Parathyroid adenoma (tissue), 2 donors: ENCODE results near the gene MSANTD1.

Experiments used
- H2AFZ ChIP-seq: fragments of 300-600 bp; sonication (generic); one replicate; pipeline ENCODE4 v1.7.0; 2017; ENCODE audit warnings: antibody characterized with exemption, mild to moderate bottlenecking
- H3K27ac ChIP-seq: fragments of 300-600 bp; sonication (generic); one replicate; pipeline ENCODE4 v1.7.0; 2017
- H3K27me3 ChIP-seq: fragments of 300-600 bp; sonication (generic); one replicate; pipeline ENCODE4 v1.7.0; 2017; ENCODE audit warnings: low read length; ENCODE audit not compliant: control insufficient read depth, insufficient read depth
- H3K36me3 ChIP-seq: fragments of 300-600 bp; sonication (generic); one replicate; pipeline ENCODE4 v1.7.0; 2017; ENCODE audit warnings: low read length; ENCODE audit not compliant: control insufficient read depth, insufficient read depth
- H3K4me1 ChIP-seq: fragments of 300-600 bp; sonication (generic); one replicate; pipeline ENCODE4 v1.7.0; 2017; ENCODE audit warnings: control low read depth
- H3K4me2 ChIP-seq: fragments of 300-600 bp; sonication (generic); one replicate; pipeline ENCODE4 v1.7.0; 2017; ENCODE audit warnings: low read length
- H3K4me3 ChIP-seq: fragments of 300-600 bp; sonication (generic); one replicate; pipeline ENCODE4 v1.7.0; 2017; ENCODE audit warnings: low read depth, low read length
- H3K79me2 ChIP-seq: fragments of 300-600 bp; sonication (generic); one replicate; pipeline ENCODE4 v1.7.0; 2017; ENCODE audit warnings: control low read depth
- H3K9ac ChIP-seq: fragments of 300-600 bp; sonication (generic); one replicate; pipeline ENCODE4 v1.7.0; 2017; ENCODE audit warnings: mild to moderate bottlenecking
- H3K9me3 ChIP-seq: fragments of 300-600 bp; sonication (generic); one replicate; pipeline ENCODE4 v1.7.0; 2017; ENCODE audit warnings: low read length; ENCODE audit not compliant: control insufficient read depth
- TF ChIP-seq, protein P1 (sequence below): fragments of 300-600 bp; sonication (generic); IDR thresholded peaks from one replicate; pipeline ENCODE4 v1.7.0; 2017; ENCODE audit warnings: antibody characterized with exemption, mild to moderate bottlenecking
- donor health status: primary hyperparathyroidism.

Gene MSANTD1

DNA sequence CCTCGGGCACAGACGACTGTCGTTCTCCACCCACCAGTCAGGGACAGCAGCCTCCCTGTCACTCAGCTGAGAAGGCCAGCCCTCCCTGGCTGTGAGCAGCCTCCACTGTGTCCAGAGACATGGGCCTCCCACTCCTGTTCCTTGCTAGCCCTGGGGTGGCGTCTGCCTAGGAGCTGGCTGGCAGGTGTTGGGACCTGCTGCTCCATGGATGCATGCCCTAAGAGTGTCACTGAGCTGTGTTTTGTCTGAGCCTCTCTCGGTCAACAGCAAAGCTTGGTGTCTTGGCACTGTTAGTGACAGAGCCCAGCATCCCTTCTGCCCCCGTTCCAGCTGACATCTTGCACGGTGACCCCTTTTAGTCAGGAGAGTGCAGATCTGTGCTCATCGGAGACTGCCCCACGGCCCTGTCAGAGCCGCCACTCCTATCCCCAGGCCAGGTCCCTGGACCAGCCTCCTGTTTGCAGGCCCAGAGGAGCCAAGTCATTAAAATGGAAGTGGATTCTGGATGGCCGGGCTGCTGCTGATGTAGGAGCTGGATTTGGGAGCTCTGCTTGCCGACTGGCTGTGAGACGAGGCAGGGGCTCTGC is 7.9 kb upstream of the MSANTD1 start:
- no peak overlapping the region for H3K4me2 ChIP-seq
- TF ChIP-seq, protein P1, sequence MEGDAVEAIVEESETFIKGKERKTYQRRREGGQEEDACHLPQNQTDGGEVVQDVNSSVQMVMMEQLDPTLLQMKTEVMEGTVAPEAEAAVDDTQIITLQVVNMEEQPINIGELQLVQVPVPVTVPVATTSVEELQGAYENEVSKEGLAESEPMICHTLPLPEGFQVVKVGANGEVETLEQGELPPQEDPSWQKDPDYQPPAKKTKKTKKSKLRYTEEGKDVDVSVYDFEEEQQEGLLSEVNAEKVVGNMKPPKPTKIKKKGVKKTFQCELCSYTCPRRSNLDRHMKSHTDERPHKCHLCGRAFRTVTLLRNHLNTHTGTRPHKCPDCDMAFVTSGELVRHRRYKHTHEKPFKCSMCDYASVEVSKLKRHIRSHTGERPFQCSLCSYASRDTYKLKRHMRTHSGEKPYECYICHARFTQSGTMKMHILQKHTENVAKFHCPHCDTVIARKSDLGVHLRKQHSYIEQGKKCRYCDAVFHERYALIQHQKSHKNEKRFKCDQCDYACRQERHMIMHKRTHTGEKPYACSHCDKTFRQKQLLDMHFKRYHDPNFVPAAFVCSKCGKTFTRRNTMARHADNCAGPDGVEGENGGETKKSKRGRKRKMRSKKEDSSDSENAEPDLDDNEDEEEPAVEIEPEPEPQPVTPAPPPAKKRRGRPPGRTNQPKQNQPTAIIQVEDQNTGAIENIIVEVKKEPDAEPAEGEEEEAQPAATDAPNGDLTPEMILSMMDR, result no peak
- H3K79me2 ChIP-seq, result no peaks in the 10 kb centered on the region
- no peaks in the 10 kb centered on the region for H3K9me3 ChIP-seq
- no peak overlapping the region for H3K27ac ChIP-seq
- H3K27me3 ChIP-seq, result no peaks in the 10 kb centered on the region
- no peaks in the 10 kb centered on the region for H3K36me3 ChIP-seq
- H3K4me1 ChIP-seq, result no peaks in the 10 kb centered on the region
- no peak overlapping the region for H3K4me3 ChIP-seq
- H3K9ac ChIP-seq, result no peak overlapping the region
- no peak overlapping the region for H2AFZ ChIP-seq

DNA sequence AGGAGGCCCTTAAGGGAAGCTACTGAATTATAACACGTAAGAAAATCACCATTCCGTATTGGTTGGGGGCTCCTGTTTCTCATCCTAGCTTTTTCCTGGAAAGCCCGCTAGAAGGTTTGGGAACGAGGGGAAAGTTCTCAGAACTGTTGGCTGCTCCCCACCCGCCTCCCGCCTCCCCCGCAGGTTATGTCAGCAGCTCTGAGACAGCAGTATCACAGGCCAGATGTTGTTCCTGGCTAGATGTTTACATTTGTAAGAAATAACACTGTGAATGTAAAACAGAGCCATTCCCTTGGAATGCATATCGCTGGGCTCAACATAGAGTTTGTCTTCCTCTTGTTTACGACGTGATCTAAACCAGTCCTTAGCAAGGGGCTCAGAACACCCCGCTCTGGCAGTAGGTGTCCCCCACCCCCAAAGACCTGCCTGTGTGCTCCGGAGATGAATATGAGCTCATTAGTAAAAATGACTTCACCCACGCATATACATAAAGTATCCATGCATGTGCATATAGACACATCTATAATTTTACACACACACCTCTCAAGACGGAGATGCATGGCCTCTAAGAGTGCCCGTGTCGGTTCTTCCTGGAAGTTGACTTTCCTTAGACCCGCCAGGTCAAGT is 6.9 kb upstream of the MSANTD1 start:
- TF ChIP-seq, protein P1, result no peak
- Histone ChIP-seq H3K36me3 (no peaks in the 10 kb centered on the region), H3K27ac (no peak overlapping the region), H3K9me3 (no peaks in the 10 kb centered on the region), H2AFZ (no peak overlapping the region), H3K4me1 (no peaks in the 10 kb centered on the region), H3K27me3 (no peaks in the 10 kb centered on the region), H3K79me2 (no peaks in the 10 kb centered on the region), H3K4me3 (no peak overlapping the region), H3K4me2 (no peak overlapping the region), H3K9ac (no peak overlapping the region)

DNA sequence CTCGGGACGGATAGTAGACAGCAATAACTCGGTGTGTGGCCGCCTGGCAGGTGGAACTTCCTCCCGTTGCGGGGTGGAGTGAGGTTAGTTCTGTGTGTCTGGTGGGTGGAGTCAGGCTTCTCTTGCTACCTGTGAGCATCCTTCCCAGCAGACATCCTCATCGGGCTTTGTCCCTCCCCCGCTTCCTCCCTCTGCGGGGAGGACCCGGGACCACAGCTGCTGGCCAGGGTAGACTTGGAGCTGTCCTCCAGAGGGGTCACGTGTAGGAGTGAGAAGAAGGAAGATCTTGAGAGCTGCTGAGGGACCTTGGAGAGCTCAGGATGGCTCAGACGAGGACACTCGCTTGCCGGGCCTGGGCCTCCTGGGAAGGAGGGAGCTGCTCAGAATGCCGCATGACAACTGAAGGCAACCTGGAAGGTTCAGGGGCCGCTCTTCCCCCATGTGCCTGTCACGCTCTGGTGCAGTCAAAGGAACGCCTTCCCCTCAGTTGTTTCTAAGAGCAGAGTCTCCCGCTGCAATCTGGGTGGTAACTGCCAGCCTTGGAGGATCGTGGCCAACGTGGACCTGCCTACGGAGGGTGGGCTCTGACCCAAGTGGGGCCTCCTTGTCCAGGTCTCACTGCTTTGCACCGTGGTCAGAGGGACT is 5.7 kb upstream of the MSANTD1 start:
- H3K79me2 ChIP-seq, result no peaks in the 10 kb centered on the region
- no peaks in the 10 kb centered on the region for H3K27me3 ChIP-seq
- no peak overlapping the region for H3K27ac ChIP-seq
- H3K4me2 ChIP-seq, result no peak overlapping the region
- no peak overlapping the region for H3K9ac ChIP-seq
- H2AFZ ChIP-seq, result no peak overlapping the region
- TF ChIP-seq, protein P1, result no peak
- H3K36me3 ChIP-seq, result no peaks in the 10 kb centered on the region
- no peaks in the 10 kb centered on the region for H3K4me1 ChIP-seq
- H3K9me3 ChIP-seq, result no peaks in the 10 kb centered on the region
- H3K4me3 ChIP-seq, result no peak overlapping the region

- no peaks in the 10 kb centered on the region for H3K79me2 ChIP-seq
- TF ChIP-seq, protein P1, result no peak
- H2AFZ ChIP-seq, result no peak overlapping the region
- no peak overlapping the region for H3K4me3 ChIP-seq
- no peaks in the 10 kb centered on the region for H3K36me3 ChIP-seq
- no peak overlapping the region for H3K9ac ChIP-seq
- no peaks in the 10 kb centered on the region for H3K9me3 ChIP-seq
- H3K27ac ChIP-seq, result no peak overlapping the region
- H3K4me2 ChIP-seq, result no peak overlapping the region
- H3K4me1 ChIP-seq, result no peaks in the 10 kb centered on the region
- H3K27me3 ChIP-seq, result no peaks in the 10 kb centered on the region
Measured at GRCh38 chr4:3244002-3244401, 5.0 kb upstream of the MSANTD1 start.
